Smooth muscle cell (in vitro differentiated cells): Measurements from ENCODE around the gene PLCL1. TPM values are rescaled to one million over a fixed set of nuclear protein-coding genes. Genes with fewer than 3 reads are reported as not detected.

ENCODE experiments used
- DNase-seq: peaks from one replicate; lab custom pipeline; 2025; ENCODE audit not compliant: unreplicated experiment; lab: John Stamatoyannopoulos, UW
- H2AFZ ChIP-seq: fragments of 200-600 bp; sonication (generic); 2 replicates; pipeline ENCODE4 v1.6.0; 2016; ENCODE audit warnings: antibody characterized with exemption, low read depth, mild to moderate bottlenecking
- H3F3A ChIP-seq: fragments of 200-600 bp; sonication (generic); 2 replicates; pipeline ENCODE4 v1.6.0; 2017; ENCODE audit warnings: antibody characterized with exemption, low read depth
- H3K27ac ChIP-seq: fragments of 200-600 bp; sonication (generic); 2 replicates; pipeline ENCODE4 v1.5.1; 2016; ENCODE audit warnings: low read depth, mild to moderate bottlenecking
- H3K27me3 ChIP-seq: fragments of 200-600 bp; sonication (generic); 2 replicates; pipeline ENCODE4 v1.6.1; 2016; ENCODE audit warnings: low read depth, mild to moderate bottlenecking
- H3K36me3 ChIP-seq: fragments of 200-600 bp; sonication (generic); 2 replicates; pipeline ENCODE4 v1.5.1; 2016; ENCODE audit warnings: low read depth
- H3K4me1 ChIP-seq: fragments of 200-600 bp; sonication (generic); 2 replicates; pipeline ENCODE4 v1.5.1; 2016; ENCODE audit warnings: low read depth
- H3K4me2 ChIP-seq: fragments of 200-600 bp; sonication (generic); 2 replicates; pipeline ENCODE4 v1.6.0; 2016; ENCODE audit warnings: mild to moderate bottlenecking
- H3K4me3 ChIP-seq: fragments of 200-600 bp; sonication (generic); 2 replicates; pipeline ENCODE4 v1.5.1; 2016; ENCODE audit warnings: mild to moderate bottlenecking
- H3K79me2 ChIP-seq: fragments of 200-600 bp; sonication (generic); 2 replicates; pipeline ENCODE4 v1.6.0; 2016; ENCODE audit warnings: low read depth, mild to moderate bottlenecking
- H3K9ac ChIP-seq: fragments of 200-600 bp; sonication (generic); 2 replicates; pipeline ENCODE4 v1.6.0; 2016; ENCODE audit warnings: low read depth
- H3K9me3 ChIP-seq: fragments of 200-600 bp; sonication (generic); replicated peaks from 2 replicates; pipeline ENCODE4 v1.5.1; 2016; ENCODE audit warnings: low read depth
- H4K20me1 ChIP-seq: fragments of 200-600 bp; sonication (generic); 2 replicates; pipeline ENCODE4 v1.6.0; 2016; ENCODE audit warnings: low read depth
- CTCF ChIP-seq: fragments of 200-600 bp; sonication (generic); IDR thresholded peaks from 2 replicates; pipeline ENCODE4 v1.5.1; 2017; ENCODE audit warnings: borderline replicate concordance, mild to moderate bottlenecking, antibody characterized with exemption; ENCODE audit not compliant: insufficient read depth, poor library complexity, severe bottlenecking
- WGBS: methylation state at CpG from one replicate; pipeline ENCODE4 v1.1.7; 2016; ENCODE audit warnings: low lambda C conversion rate; 5-methylcytosine and 5-hydroxymethylcytosine counted together
- polyA plus RNA-seq: library from polyadenylated mRNA; unstranded; fragments of >200 nt; fragmentation: Nextera tagmentation; extraction: Ambion mirVana; gene quantifications from 2 replicates; pipeline ENCODE4 v1.2.1, GENCODE V29; 2016
- total RNA-seq: library from RNA; depleted of rRNA; stranded (reverse); fragments of >200 nt; gene quantifications from 2 replicates; pipeline ENCODE4 v1.2.3, GENCODE V29; 2014

Gene PLCL1
- total and polyA plus RNA-seq, 2 experiments from 2014 or later, result 0.87 to 1.3 TPM

GRCh38 chr2:197960786-197961185, 156.4 kb downstream of the PLCL1 start:
- H3K36me3 ChIP-seq, result no peaks in the 10 kb centered on the region
- no peaks in the 10 kb centered on the region for H4K20me1 ChIP-seq
- 83% methylated on average over 2 of the region's 2 CpGs for WGBS
- H3F3A ChIP-seq, result no peaks in the 10 kb centered on the region
- H2AFZ ChIP-seq, result no peak overlapping the region
- H3K27me3 ChIP-seq, result no peaks in the 10 kb centered on the region
- no peaks in the 10 kb centered on the region for H3K79me2 ChIP-seq
- no peak overlapping the region for H3K4me3 ChIP-seq
- H3K27ac ChIP-seq, result no peak overlapping the region
- no peak overlapping the region for H3K4me2 ChIP-seq
- no peaks in the 10 kb centered on the region for H3K9me3 ChIP-seq
- H3K9ac ChIP-seq, result no peak overlapping the region
- no peak for DNase-seq
- H3K4me1 ChIP-seq, result no peaks in the 10 kb centered on the region
- TF ChIP-seq CTCF, result no peak

- Histone ChIP-seq H2AFZ (no peak overlapping the region), H3K27ac (no peak overlapping the region), H3K9me3 (no peaks in the 10 kb centered on the region), H3K4me1 (no peaks in the 10 kb centered on the region), H3K79me2 (no peaks in the 10 kb centered on the region), H3K27me3 (no peaks in the 10 kb centered on the region), H3K4me2 (no peak overlapping the region), H3F3A (no peaks in the 10 kb centered on the region), H3K36me3 (no peaks in the 10 kb centered on the region), H3K4me3 (no peak overlapping the region), H4K20me1 (no peaks in the 10 kb centered on the region), H3K9ac (no peak overlapping the region)
- DNase-seq, result no peak
- no peak for TF ChIP-seq CTCF
Measured at GRCh38 chr2:197964720-197965119, 160.3 kb downstream of the PLCL1 start.

- H3K79me2 ChIP-seq, result no peaks in the 10 kb centered on the region
- H3K4me1 ChIP-seq, result no peaks in the 10 kb centered on the region
- no peak for TF ChIP-seq CTCF
- no peak for DNase-seq
- no peaks in the 10 kb centered on the region for H4K20me1 ChIP-seq
- H3K9me3 ChIP-seq, result no peaks in the 10 kb centered on the region
- no peak overlapping the region for H3K4me3 ChIP-seq
- no peak overlapping the region for H3K9ac ChIP-seq
- H3K27ac ChIP-seq, result no peak overlapping the region
- no peak overlapping the region for H2AFZ ChIP-seq
- no peaks in the 10 kb centered on the region for H3K27me3 ChIP-seq
- H3K4me2 ChIP-seq, result no peak overlapping the region
- no peaks in the 10 kb centered on the region for H3F3A ChIP-seq
- no peaks in the 10 kb centered on the region for H3K36me3 ChIP-seq
Measured at GRCh38 chr2:197965756-197966155, 161.4 kb downstream of the PLCL1 start.

GRCh38 chr2:197969391-197969893, 165.0 kb downstream of the PLCL1 start:
- no peak overlapping the region for H2AFZ ChIP-seq
- H3K4me3 ChIP-seq, result no peak overlapping the region
- TF ChIP-seq CTCF, result no peak
- no peaks in the 10 kb centered on the region for H3K4me1 ChIP-seq
- H3K9me3 ChIP-seq, result no peaks in the 10 kb centered on the region
- no peaks in the 10 kb centered on the region for H4K20me1 ChIP-seq
- no peaks in the 10 kb centered on the region for H3K27me3 ChIP-seq
- H3K9ac ChIP-seq, result no peak overlapping the region
- no peak overlapping the region for H3K27ac ChIP-seq
- no peaks in the 10 kb centered on the region for H3K79me2 ChIP-seq
- H3K36me3 ChIP-seq, result no peaks in the 10 kb centered on the region
- H3K4me2 ChIP-seq, result no peak overlapping the region
- no peaks in the 10 kb centered on the region for H3F3A ChIP-seq
- DNase-seq, result no peak
